ENCODE data around the gene CHL1. TPM values are rescaled to one million over a fixed set of nuclear protein-coding genes. Genes with fewer than 3 reads are reported as not detected.

The CHL1 gene
- total and polyA plus RNA-seq, 2 of the 8 experiments (the other 6 are each of a cell fraction or from before 2014, with no cell fraction given) = 0.05 to 0.99 TPM

- H3K4ac ChIP-seq (replicated peaks; ENCODE audit: insufficient read length, low read depth, low read length) = no peak overlapping the region
- POLR2A ChIA-PET (ENCODE audit: partially characterized antibody) = no interaction called here
- no peak overlapping the region for H2AFZ ChIP-seq (ENCODE audit: low read length)
- H4K5ac ChIP-seq (ENCODE audit: insufficient read length, low read depth, low read length) = no peak overlapping the region
- no peak overlapping the region for H2BK12ac ChIP-seq (ENCODE audit: low read depth, low read length)
- H3K4me1 ChIP-seq (replicated peaks in 1 of 4; ENCODE audit: control insufficient read depth in 3 of 4, insufficient read depth in 4 of 4, low read length in 3 of 4) = no peaks in the 10 kb centered on the region
- no peak overlapping the region for H2AK5ac ChIP-seq (ENCODE audit: low read depth, low read length)
- H3K27me3 ChIP-seq (replicated peaks in 1 of 4; ENCODE audit: control insufficient read depth in 3 of 4, extremely low read depth in 1 of 4, insufficient read depth in 3 of 4, low read length in 3 of 4) = no peaks in the 10 kb centered on the region
- DNase-seq (ENCODE audit: low read depth in 1 of 2, low spot score in 2 of 2) = no peak
- TF ChIP-seq NRF1 (IDR thresholded peaks at IDR 0.05; ENCODE audit: low read depth, low read length) = no peak
- no peak overlapping the region for H4K91ac ChIP-seq (replicated peaks; ENCODE audit: insufficient read length, low read length)
- no peak for FAIRE-seq
- H3K79me2 ChIP-seq (ENCODE audit: control insufficient read depth in 1 of 2, insufficient read depth in 2 of 2, low read length in 2 of 2) = no peaks in the 10 kb centered on the region
- no peak overlapping the region for H3K27ac ChIP-seq (ENCODE audit: low read depth, low read length)
- no peaks in the 10 kb centered on the region for H4K20me1 ChIP-seq (replicated peaks in 1 of 2; ENCODE audit: control insufficient read depth in 1 of 2, insufficient read depth in 2 of 2, low read length in 2 of 2)
- WGBS, 2 experiments (ENCODE audit: extremely low coverage in 1 of 2, insufficient coverage in 1 of 2, insufficient read length in 1 of 2, insufficient replicate concordance in 2 of 2, low coverage in 1 of 2, low lambda C conversion rate in 2 of 2, missing lambda C conversion rate in 1 of 2) = 95% methylated on average over 9 of the region's 9 CpGs; no CpG with 5 or more reads in 1 of the 2 experiments
- CTCF ChIA-PET (ENCODE audit: partially characterized antibody) = interaction anchor here (1.2 to 1.3 kb wide), 2 partner anchors 10 to 110 kb away, joined by 3 to 4 read pairs; no protein-coding TSS in a partner anchor
- no peak overlapping the region for H3K18ac ChIP-seq (ENCODE audit: extremely low read depth, low read length)
- no peak overlapping the region for H3K23ac ChIP-seq (ENCODE audit: insufficient read length)
- no peak overlapping the region for H2BK20ac ChIP-seq (ENCODE audit: low read length)
- no peaks in the 10 kb centered on the region for H3K23me2 ChIP-seq (ENCODE audit: low read depth, low read length)
- H4K8ac ChIP-seq (ENCODE audit: extremely low read depth, insufficient read depth, low read length) = no peak overlapping the region
- no peaks in the 10 kb centered on the region for H3K36me3 ChIP-seq (ENCODE audit: control insufficient read depth in 2 of 4, insufficient read depth in 4 of 4, low read length in 3 of 4)
- H2BK120ac ChIP-seq (replicated peaks; ENCODE audit: low read depth, low read length) = no peak overlapping the region
- no peaks in the 10 kb centered on the region for H3K79me1 ChIP-seq (ENCODE audit: low read depth, low read length)
- no peak overlapping the region for H3K9ac ChIP-seq (replicated peaks in 1 of 4; ENCODE audit: extremely low read depth in 1 of 4, low read depth in 3 of 4, low read length in 3 of 4)
- no peaks in the 10 kb centered on the region for H3K9me3 ChIP-seq (ENCODE audit: insufficient read depth in 2 of 2, low read depth in 1 of 2, low read length in 1 of 2)
- H3K14ac ChIP-seq (ENCODE audit: insufficient read length) = no peak overlapping the region
- no peak overlapping the region for H2BK15ac ChIP-seq (ENCODE audit: low read length)
- no peak overlapping the region for H3K4me3 ChIP-seq (ENCODE audit: extremely low read depth in 1 of 4, insufficient read depth in 2 of 4, low read depth in 3 of 4, low read length in 4 of 4)
- no peak overlapping the region for H3K4me2 ChIP-seq (ENCODE audit: insufficient read depth in 1 of 2, low read depth in 2 of 2, low read length in 2 of 2)
- H3K56ac ChIP-seq (replicated peaks; ENCODE audit: insufficient read length, low read depth, low read length) = no peak overlapping the region
- no peak overlapping the region for H2BK5ac ChIP-seq (ENCODE audit: low read depth, low read length)
Measured at GRCh38 chr3:244041-244440, 47.5 kb downstream of the CHL1 start.
